GM21619 (cell line): ENCODE results near the gene HSF5.

Experiments used
- ATAC-seq: cut with Tn5 transposase; IDR thresholded peaks from one replicate; pipeline ENCODE4 v1.9.1; 2021; ENCODE audit not compliant: unreplicated experiment

The HSF5 gene, protein sequence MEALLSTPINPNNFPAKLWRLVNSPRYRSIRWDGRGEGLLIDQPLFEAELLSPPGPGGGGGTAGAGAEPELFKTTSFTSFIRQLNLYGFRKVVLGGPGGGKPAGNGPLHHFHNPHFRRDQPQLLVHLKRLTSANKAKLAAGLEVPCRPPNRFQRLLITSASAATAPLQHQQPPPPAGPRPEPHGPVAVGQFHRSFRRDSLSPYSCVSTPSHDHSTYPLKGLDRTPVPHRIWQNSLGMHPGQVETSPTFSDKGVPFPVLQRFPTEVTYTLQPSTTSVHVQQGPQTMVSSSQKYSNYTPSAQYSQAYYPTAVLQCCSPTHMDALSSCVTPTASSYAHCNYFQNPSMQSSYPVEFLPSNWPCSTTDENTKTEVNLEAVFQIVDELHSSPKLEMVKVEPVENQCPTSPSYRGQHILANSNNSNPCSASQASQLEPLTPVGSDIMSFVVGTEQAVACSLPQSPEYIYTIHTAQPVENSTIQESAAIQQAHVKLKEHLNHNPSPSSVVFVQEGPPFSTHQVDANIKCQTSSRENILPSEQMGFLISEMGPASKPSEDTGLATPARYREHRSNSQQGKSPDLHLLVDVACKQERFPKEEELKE

DNA sequence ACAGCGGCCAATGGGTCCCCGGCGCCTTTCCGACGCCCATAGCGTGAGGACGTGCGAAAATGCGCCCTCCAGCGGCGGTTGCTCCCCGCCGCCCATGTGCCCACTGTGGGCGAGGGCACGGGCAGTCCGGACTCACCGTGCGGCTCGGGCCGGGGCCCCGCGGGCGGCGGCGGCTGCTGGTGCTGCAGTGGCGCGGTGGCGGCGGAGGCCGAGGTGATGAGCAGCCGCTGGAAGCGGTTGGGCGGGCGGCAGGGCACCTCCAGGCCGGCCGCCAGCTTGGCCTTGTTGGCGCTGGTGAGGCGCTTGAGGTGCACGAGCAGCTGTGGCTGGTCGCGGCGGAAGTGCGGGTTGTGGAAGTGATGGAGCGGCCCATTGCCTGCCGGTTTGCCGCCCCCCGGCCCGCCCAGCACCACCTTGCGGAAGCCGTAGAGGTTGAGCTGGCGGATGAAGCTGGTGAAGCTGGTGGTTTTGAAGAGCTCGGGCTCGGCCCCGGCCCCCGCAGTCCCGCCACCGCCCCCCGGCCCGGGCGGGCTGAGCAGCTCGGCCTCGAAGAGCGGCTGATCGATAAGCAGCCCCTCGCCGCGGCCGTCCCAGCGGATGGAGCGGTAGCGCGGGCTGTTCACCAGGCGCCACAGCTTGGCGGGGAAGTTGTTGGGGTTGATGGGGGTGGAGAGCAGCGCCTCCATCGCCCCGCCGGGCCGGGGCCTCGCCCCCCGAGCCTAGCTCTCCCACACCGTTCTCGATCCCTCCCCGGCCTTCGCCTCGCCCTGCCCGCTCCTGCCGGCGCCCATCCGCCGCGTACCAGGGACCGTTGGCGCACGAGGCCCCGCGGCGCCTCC is at the start of gene HSF5:
Gene HSF5 (minus strand): TSS at position 820 of the 839 bp plus-strand sequence. CDS start 134 bp downstream, at position 686.
- no peak for ATAC-seq

DNA sequence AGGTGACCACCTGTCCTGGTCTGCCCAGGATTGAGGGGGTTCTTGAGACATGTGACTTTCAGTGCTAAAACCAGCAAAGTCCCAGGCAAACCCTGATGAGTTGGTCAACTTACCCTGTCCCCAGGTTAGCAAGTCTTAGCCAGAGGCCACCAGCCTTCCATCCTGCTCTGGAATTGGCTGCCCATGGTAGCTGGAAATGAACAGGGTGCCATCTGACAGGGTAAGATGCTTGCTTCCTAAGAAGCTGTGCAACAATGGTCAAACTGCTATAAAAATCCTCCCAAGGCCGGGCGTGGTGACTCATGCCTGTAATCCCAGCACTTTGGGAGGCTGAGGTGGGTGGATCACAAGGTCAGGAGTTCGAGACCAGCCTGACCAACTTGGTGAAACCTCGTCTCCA is 49.1 kb upstream of the HSF5 start:
- ATAC-seq = no peak

DNA sequence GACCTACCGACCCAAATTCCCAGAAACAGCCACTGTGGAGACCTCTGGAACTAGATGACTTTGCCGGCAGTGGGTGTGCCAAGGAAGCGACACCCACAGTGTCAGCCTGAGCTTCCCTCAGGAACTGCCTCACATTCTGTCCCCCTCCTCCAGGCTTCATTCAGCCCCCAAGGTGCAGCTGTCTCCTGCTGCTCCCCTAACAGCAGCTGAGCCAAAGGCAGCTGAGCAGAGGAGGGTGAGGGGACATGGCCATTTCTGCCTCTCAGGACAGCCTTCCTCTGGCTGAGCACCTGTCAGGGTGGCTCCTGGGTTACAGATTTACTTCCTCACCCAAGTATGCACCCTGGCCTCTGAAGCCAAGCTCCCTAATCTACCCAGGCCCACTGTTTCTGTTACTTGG is 48.3 kb upstream of the HSF5 start:
- ATAC-seq = no peak

DNA sequence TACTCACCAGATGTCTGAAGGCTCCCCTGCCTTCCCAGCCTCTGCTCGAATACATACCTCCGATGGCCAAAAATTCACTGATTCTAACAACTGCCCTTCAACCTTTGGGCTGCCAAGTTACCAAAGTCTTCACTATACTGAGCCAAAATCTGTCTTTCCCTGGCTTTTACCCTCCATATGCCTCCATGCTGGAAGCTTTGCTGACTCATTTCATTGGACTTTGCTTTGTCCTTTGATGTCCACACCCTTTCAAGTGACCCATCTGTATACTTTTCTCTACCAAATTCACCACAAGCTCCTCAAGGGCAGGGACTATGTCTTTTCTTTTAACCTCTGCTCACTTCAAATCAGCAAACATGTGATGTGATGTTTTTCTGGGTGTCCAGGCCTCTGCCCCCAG is 47.2 kb upstream of the HSF5 start:
- ATAC-seq = no peak

DNA sequence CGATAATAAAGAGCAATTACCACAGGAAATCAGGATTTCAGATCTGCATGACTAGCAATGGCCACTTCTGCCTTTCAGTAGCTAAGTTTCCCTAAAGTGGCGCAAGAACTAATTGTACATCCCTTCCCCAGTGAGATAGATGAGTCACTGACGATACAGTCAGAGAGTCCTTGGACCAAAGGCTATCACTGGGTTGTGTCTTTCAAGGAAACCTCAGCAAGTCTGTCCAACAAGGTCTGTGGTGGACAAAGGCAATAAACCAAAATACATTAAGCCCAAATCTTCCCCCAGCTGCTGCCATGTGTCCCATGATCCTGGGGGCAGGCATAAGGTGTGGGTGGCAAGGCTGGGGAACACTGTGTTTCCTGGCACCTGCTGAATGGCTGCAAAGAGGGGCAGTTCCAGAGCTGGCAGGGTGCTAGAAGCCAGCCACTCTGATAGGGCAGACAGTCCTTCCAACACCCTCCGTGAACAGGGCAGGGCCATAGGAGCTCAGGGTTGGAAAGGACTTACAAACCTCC is 46.8 kb upstream of the HSF5 start:
- no peak for ATAC-seq

DNA sequence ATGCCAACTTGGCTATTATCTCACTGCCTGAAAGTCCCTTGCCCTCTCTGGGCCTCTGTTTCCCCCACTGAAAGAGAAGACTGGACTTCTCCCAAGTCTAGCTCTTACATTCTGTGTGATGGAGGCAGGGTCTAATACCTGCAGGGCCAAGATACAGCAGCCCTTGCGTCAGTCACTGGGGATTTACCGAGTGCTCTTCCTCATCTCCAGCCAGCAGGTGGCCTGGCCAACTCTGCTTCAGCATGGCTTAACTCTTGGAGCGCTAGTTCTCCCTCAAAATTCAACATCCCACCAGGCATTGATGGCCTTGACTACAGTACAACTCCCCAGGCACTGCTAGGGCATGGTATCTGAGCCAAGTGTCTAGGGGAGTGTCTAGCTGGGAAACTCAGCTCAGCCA is 46.1 kb upstream of the HSF5 start:
- no peak for ATAC-seq

DNA sequence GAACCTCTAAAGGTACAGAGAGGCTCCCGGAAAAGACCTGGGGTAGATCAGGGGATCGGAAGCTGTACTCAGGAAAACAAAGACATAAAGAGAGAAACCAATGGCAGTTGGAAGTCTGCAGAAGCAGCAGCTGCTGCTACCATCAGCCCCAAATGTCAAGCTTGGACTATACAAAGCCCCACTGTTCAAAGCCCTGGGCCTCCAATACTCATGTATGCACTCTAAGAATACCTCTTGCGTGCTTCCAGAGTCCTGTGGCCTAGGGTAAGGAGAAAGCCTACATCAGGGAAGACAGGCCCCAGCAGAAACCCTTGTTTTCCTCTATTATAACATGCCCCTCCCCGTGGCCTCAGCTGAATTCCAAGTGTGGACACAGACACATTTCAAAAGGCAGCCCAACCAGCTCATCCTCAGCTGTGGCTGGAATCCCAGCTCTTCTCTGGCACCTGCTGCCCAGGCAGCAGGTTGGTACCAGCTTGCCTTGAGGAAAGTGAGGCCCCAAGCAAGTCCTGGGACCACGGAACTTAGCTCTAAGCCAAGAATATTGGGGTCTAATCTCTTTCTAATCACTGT is 45.5 kb upstream of the HSF5 start:
- no peak for ATAC-seq

DNA sequence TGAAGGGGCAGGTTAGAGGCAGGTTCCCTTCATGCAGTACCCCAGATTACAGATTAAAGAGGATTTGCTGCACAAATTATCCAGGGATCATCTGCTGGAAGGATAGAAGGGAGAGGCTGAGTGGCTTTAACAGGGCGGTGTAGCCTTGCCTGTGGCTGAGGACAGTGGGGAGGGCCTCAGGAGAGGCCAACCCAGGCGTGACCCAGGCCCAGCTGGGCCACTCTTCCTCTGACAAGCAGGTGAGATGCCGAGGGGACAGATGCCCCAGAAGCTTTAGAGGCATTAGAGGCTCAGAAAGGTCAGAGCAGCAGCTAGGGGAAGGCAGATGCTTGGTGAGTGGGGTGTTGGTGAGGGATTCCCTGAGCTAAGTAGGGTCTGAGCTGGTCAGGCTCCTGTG is 44.3 kb upstream of the HSF5 start:
- ATAC-seq = no peak

DNA sequence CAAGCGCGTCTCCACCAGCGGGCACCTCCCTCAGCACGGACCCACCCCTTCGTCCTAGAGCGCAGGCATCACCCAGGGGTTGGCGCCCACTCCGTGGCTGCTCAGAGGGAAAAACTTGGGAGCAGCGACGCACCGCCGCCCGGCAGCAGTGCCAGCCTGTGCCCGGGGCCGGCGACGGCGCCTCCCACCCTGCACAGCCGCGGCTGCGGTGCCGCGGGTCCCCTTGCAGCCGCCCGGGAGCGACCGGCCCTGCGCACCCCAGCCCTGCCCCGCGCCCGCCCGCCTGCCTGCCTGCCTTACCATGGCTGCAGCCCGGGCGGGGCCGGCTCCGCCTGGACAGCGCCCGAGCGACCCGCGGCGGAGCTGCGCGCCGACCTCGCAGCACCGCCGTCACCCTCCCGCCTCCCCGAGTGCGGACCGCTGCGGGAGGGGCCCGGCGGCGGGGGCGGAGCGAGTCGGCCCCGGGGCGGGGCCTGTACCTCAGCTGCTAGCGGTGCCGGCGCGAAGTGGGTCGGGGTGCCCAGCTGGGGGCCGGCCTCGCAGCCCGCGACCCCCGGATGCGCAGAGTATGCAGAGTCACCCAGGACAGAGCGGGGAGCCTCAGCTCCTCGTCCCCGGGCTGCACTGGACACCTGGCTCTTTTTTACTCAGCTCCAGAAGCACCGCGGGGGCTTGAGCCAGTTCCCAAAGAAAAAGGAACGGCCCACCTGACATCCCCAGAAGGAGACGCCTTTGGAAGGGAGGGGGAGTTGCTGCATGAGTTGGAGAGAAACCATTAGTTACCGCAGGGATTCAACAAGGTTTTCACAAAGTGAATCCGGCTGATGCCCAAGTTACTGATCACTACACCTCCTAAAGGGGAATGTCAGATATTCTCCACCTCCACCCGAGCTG is 43.7 kb upstream of the HSF5 start:
- no peak for ATAC-seq

DNA sequence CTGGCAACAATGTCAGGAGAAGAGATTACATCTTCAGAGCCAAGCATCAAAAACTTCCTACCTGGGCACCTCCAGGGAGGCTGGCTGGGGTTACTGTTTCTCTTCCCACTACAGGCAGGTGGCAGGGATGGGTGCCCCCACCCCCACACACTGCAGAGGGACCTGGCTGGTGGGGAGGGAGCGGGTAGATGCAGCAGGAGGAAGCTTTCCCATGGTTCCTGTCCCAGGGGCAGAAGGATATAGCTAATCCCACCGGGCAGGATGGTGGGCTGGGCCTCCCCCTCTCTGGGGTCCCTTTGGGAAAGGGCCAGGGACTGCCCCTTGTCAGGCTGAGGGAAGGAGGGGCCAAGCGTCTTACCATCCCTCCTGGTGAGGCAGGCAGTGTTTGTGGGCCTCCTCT is 42.9 kb upstream of the HSF5 start:
- ATAC-seq = no peak

DNA sequence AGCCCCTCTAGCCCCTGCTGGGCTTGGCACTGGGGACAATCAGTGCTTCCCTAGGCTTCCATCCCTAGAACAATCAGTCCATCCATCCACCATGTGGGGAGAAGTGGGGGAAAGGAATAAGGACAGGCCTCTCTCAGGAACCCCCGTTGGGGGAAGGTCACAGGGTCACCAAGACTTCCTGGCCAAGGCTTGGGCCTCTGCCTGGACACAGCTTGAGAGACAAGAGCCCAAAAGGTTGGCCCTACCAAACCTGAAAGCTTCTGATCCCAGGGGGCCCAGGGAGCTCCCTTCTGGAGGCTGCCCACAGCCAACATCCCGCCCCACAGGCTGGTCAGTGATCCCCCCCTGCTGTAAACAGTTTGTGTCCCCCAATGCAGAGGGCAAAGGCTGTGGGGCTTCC is 42.4 kb upstream of the HSF5 start:
- no peak for ATAC-seq

DNA sequence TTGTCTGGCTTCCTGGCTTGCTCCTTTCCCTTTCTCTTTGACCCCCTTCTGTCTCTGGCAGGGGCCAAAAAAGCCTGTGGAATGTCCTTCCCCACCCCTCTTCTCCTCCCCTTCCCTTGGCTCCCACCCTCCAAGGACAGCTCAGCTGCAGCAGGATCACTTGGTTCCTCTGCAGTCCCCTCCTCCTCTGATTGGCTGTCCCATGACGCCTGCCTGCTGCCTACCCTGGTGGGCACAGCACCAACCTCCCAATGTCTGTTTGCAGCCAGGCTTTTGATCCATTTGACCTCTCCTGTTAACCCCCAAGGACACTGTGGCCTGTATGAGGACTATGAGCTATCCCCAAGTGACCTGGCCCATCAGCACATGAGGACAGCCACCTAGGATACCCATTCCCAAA is 41.1 kb upstream of the HSF5 start:
- no peak for ATAC-seq

DNA sequence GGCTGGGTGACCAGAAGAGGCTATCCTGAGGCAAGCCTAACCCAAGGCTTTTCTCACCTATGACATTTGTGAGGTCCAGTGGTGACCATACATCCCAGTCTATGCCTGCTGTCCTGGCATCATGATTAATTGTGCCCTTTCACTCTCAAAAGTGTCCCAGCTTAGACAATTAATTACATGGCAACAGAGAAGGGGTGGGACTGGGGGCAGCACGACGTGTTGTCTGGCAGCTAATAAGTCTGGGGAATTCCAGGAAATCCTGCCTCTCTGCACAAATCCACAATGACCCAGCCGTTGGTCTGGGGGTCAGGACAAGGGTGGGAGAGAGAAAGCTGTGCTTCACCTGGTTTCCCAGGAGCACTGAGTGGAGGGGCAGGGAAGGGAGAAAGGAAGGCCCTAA is 40.2 kb upstream of the HSF5 start:
- no peak for ATAC-seq

DNA sequence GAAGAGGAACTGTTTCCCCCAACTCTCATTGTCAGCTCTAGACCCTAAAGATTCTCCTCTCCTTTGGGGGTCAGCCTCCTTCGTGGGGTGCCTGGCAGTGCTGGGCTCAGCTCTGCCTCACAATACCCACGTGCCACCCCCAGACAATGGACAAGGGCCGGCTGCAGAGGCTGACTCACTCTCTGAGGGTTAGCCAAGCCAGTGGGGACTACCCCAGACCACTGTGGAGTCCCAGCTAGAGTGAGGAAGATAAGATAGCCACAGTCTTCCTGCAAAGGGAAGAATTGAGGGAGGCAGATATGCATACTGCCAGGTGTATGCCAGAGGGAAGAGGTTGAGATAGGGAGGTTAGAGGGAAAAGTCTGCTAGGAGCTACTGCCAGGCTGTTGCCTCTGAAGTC is 39.7 kb upstream of the HSF5 start:
- no peak for ATAC-seq

DNA sequence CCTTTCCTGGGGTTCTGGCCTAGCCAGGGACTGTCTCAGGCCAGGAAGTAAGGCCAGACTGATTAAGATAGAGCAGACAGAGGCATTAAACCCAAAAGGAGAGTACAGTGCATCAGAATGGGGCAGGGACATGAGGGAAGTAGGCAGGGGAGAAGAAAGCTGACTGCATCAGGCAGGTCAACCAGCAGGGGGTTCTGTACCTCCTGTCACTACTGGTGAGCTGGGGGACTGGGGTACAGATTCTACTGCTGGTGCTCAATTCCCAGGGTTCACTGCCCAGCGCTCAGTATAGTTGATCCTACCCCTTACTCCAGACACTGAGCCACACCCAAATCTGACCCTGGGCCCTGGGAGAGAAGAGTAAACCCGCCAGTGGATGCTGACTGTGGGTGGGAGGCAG is 39.1 kb upstream of the HSF5 start:
- no peak for ATAC-seq

DNA sequence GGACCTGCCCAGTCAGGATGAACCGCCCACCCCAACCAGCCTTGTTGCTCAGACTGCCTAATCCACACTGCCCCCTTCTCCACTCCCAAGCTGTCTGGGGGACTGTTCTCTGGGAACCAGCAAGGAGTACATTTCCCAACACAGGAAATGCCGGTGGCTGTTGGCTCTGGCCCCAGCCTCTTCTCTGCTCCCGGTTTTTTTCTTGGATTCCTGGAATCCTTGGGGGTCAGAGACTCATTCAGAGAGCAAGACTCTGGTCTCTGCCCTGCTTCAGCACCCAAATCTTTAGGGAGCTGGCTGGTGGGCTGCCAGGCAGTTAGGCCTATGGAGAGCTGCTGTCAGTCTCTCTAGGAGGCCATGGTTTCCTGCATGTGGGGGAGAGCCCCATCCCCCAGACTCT is 37.0 kb upstream of the HSF5 start:
- ATAC-seq = no peak

DNA sequence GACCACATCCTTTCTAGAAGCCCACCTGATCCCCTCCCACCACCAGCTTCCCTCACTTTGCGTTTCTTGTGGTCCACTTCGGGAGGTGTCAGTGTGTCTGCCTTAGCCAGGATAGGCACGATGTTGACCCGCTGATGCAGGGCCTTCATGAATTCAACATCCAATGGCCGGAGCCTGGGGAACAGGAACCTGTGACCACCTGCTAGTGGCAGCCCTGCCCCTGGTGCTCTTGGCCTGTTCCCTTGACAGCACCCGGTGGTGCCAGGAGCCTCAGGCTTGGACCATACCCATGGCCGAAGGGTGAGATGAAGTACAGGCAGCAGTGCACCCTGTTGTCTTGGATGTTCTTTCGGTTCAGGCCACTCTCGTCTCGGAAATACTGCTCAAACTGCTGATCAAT is 33.5 kb upstream of the HSF5 start:
- no peak for ATAC-seq

DNA sequence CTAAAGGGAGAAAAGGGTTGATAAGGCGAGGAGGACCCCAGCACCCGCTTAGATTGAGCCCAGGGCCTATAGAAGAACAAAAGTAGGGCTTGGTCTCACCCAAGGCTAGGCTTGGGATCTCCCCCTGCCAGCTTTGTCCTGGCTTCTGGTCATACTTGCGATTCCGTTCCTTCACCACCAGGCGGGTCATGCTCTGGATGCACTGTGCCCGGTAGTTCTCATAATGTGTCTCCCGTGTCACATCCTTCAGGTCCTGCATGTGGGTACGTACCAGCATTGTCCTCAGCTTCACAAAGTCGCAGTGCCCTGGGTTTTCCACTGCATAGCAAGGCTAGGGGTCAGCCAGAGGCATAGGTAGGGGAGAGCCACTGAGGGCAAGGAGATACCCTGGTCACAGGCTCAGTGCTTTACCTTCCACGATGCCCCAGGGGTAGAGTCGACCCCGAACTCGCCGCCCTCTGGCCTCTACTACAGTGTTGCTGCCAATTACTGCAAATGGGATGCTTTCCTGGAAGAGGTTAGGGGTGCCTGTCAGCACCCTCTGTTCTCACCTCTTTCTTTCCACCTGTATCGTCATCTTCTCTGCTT is 32.7 kb upstream of the HSF5 start:
- no peak for ATAC-seq

DNA sequence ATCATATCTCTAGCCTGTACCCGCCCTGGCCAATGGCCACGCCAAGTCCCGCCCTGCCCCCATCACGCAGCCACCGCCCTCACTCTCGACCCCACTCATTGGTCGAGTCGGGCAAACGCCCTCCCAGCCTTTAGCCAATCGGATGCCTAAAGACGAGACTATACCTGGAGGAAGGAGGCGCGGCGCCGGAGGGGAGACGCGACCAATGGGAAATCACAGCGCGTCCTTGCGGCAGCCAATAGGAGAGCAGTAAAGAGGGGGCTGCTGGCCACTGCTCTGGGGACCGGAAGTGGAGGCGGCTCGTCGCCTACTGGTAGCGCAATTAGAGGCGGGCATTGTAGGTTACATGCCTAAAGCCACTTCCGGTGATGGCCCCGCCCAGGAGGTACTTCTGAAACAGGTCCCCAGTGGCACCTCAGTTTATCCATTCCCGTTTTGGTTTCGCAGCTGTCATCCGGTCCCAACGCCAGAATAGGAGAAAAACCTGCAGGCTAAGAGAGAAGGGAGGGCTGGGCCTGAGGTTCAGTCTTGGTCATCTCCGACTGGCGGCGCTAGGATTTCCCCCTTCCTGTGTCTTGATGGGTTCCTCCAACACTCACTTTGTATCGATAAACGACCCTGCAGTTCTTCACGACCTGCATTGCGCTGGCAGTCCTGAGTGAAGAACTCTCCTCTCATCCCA is 29.9 kb upstream of the HSF5 start:
- ATAC-seq = peak; percentile 72
